Measurements from ENCODE around the gene TTC24.

Gene TTC24

GRCh38 chr1:156632355-156632754, 52.8 kb downstream of the TTC24 start:
- no peaks in the 10 kb centered on the region for H3K79me2 ChIP-seq (ENCODE audit: control insufficient read depth, low read length)
- no peaks in the 10 kb centered on the region for H3K36me3 ChIP-seq (ENCODE audit: control insufficient read depth, low read length)
- no peaks in the 10 kb centered on the region for H3K9me3 ChIP-seq (ENCODE audit: control insufficient read depth, insufficient read depth, low read length)
- no peaks in the 10 kb centered on the region for H4K20me1 ChIP-seq (ENCODE audit: control insufficient read depth, insufficient read depth, low read depth, low read length)
- TF ChIP-seq EZH2phosphoT487 (IDR thresholded peaks at IDR 0.05; ENCODE audit: borderline replicate concordance, low read length) (no peak), CTCF (IDR thresholded peaks at IDR 0.05; ENCODE audit: low read depth, low read length, poor library complexity, severe bottlenecking) (no peak)
- no peaks in the 10 kb centered on the region for H3K9me2 ChIP-seq (replicated peaks; ENCODE audit: control insufficient read depth, low read length)
- H3K4me1 ChIP-seq (ENCODE audit: control insufficient read depth, low read length), result peaks cover 30% of the 10 kb centered on the region
- peaks cover 20% of the 10 kb centered on the region for H3K27me3 ChIP-seq (ENCODE audit: control insufficient read depth, low read length)
- H3F3A ChIP-seq (ENCODE audit: control insufficient read depth, insufficient read depth), result peaks cover 6% of the 10 kb centered on the region; the same call in 1 of the 2 replicates
- no peak overlapping the region for H3K4me3 ChIP-seq (ENCODE audit: low read length)
- no peak overlapping the region for H3K27ac ChIP-seq (ENCODE audit: low read depth, low read length)
- no peak overlapping the region for H3K4me2 ChIP-seq (ENCODE audit: low read length)

Measured in DOHH2 (cell line).